K562 (cell line): Measurements from ENCODE around the gene C5orf24. TPM values are rescaled to one million over a fixed set of nuclear protein-coding genes. Genes with fewer than 3 reads are reported as not detected.

Source experiments
- CCNT2 ChIP-seq: IDR thresholded peaks from 2 replicates; pipeline ENCODE4 v1.6.1; 2011; ENCODE audit warnings: borderline replicate concordance, low read depth, mild to moderate bottlenecking, moderate library complexity, mixed read lengths, low read length; ENCODE audit not compliant: insufficient read length; ENCODE audit errors: extremely low read depth
- CREB5 ChIP-seq: fragments of 250-450 bp; sonication (Bioruptor Pico); IDR thresholded peaks from 2 replicates; pipeline ENCODE4 v1.5.0; 2020; ENCODE audit warnings: mild to moderate bottlenecking
- CTCFL ChIP-seq: IDR thresholded peaks from 2 replicates; pipeline ENCODE4 v1.6.1; 2011; ENCODE audit warnings: borderline replicate concordance, low read depth, mild to moderate bottlenecking, moderate library complexity, low read length; ENCODE audit not compliant: insufficient read depth, poor library complexity, severe bottlenecking
- HMGN3 ChIP-seq: IDR thresholded peaks from 2 replicates; pipeline ENCODE4 v1.6.1; 2011; ENCODE audit warnings: borderline replicate concordance, low read depth, mild to moderate bottlenecking, mixed read lengths, low read length; ENCODE audit not compliant: insufficient read length; ENCODE audit errors: extremely low read depth
- LARP7 ChIP-seq: fragments of 450-650 bp; IDR thresholded peaks from 2 replicates; pipeline ENCODE4 v1.6.1; 2016
- LEF1 ChIP-seq: fragments of 450-650 bp; IDR thresholded peaks from 2 replicates; pipeline ENCODE4 v1.6.1; 2016; ENCODE audit warnings: mild to moderate bottlenecking
- MBD1 ChIP-seq: fragments of 250-450 bp; sonication (Bioruptor Pico); IDR thresholded peaks from 2 replicates; pipeline ENCODE4 v1.8.0; 2022; ENCODE audit warnings: inconsistent platforms
- NRF1 ChIP-seq, 2 experiments: fragments of 450-650 bp; IDR thresholded peaks in 1 of 2; conservative IDR thresholded peaks in 1 of 2; 2 replicates each; pipeline ENCODE4 v1.6.1; 2014; ENCODE audit warnings: mild to moderate bottlenecking in 2 of 2
- PHF8 ChIP-seq: fragments of 200-600 bp; sonication (generic); IDR thresholded peaks from 2 replicates; pipeline ENCODE4 v1.6.1; 2012; ENCODE audit warnings: mixed run types, mild to moderate bottlenecking, inconsistent platforms, low read length, moderate library complexity, borderline replicate concordance
- PML ChIP-seq: IDR thresholded peaks from 2 replicates; pipeline ENCODE4 v1.6.1; 2012; ENCODE audit warnings: low read length, inconsistent platforms
- SIN3A ChIP-seq, 2 experiments: fragments of 150-350 bp in 1 of 2; IDR thresholded peaks; 2 replicates each; pipeline ENCODE4 v1.6.1; 2011 to 2016; ENCODE audit warnings: borderline replicate concordance in 2 of 2, low read depth in 2 of 2, low read length in 2 of 2, mild to moderate bottlenecking in 2 of 2, moderate library complexity in 2 of 2; ENCODE audit not compliant: control insufficient read depth in 1 of 2
- SMAD2 ChIP-seq: fragments of 150-350 bp; IDR thresholded peaks from 2 replicates; pipeline ENCODE4 v1.6.1; 2014; ENCODE audit warnings: low read depth, mild to moderate bottlenecking, low read length
- TFAM ChIP-seq: fragments of 250-450 bp; sonication (Bioruptor Pico); conservative IDR thresholded peaks from 2 replicates; pipeline ENCODE4 v1.5.0; 2021; ENCODE audit warnings: mild to moderate bottlenecking, moderate library complexity
- ZBTB43 ChIP-seq: sonication (generic); formaldehyde crosslinking; IDR thresholded peaks from 2 replicates; pipeline ENCODE4 v1.8.0; 2023; ENCODE audit warnings: mild to moderate bottlenecking, missing genetic modification reagents
- ZNF586 ChIP-seq: fragments of 450-650 bp; formaldehyde crosslinking; conservative IDR thresholded peaks from 2 replicates; pipeline ENCODE4 v1.4.0; 2020; ENCODE audit warnings: mild to moderate bottlenecking, moderate library complexity
- ZNF639 ChIP-seq, 2 experiments: fragments of 200-800 bp in 1 of 2; sonication (Bioruptor generic) in 1 of 2; sonication (generic) in 1 of 2; formaldehyde crosslinking in 1 of 2; IDR thresholded peaks in 1 of 2; conservative IDR thresholded peaks in 1 of 2; 2 replicates each; pipeline versions ENCODE4 v1.5.0 to v1.6.1; 2016 to 2020; ENCODE audit warnings: missing compliant biosample characterization in 1 of 2, missing genetic modification characterization in 1 of 2, missing genetic modification reagents in 1 of 2
- ZNF668 ChIP-seq: fragments of 250-450 bp; sonication (Bioruptor Pico); IDR thresholded peaks from 2 replicates; pipeline ENCODE4 v1.8.0; 2022; ENCODE audit warnings: mild to moderate bottlenecking, inconsistent platforms
- ZZZ3 ChIP-seq: fragments of 450-650 bp; IDR thresholded peaks from 2 replicates; pipeline ENCODE4 v1.6.1; 2016; ENCODE audit warnings: antibody characterized with exemption, mild to moderate bottlenecking, moderate library complexity
- polyA plus RNA-seq, 8 experiments: library from polyadenylated mRNA; depleted of rRNA in 4 of 8; stranded (reverse) in 5 of 8; unstranded in 3 of 8; fragments of >200 nt; fragmentation: Nextera tagmentation in 2 of 8; fragmentation: Illumina TruSeq in 1 of 8; extraction: Ambion mirVana in 2 of 8; extraction: Trizol in 1 of 8; gene quantifications; 2 replicates each; pipeline versions ENCODE4 v1.2.1 to v1.2.3, GENCODE V29; 2011 to 2014; ENCODE audit warnings: inconsistent platforms in 1 of 8, missing spikeins in 1 of 8
- total RNA-seq, 7 experiments: library from RNA; depleted of rRNA in 6 of 7; stranded (reverse); fragments of >200 nt in 6 of 7; fragmentation: Illumina TruSeq in 2 of 7; extraction: Trizol in 2 of 7; gene quantifications; 2 replicates each; pipeline versions ENCODE4 v1.2.1 to v1.2.3, GENCODE V29; 2011 to 2021; ENCODE audit warnings: low replicate concordance in 1 of 7

The C5orf24 gene
- total and polyA plus RNA-seq, 9 of the 15 experiments (the other 6 are each of a cell fraction or from before 2014, with no cell fraction given) = 8.9 to 38.6 (median 28.4) TPM

- TF ChIP-seq CTCFL (peak; percentile 77), LARP7 (no peak), HMGN3 (peak; percentile 65), ZZZ3 (no peak), MBD1 (CRISPR knock-in tag) (no peak), LEF1 (no peak), ZBTB43 (CRISPR knock-in tag) (peak; percentile 85), SMAD2 (no peak), PML (peak; percentile 21; the same call in 1 of the 2 replicates), ZNF668 (no peak), PHF8 (peak; percentile 77; the same call in 1 of the 2 replicates), CCNT2 (peak; percentile 71), ZNF586 (no peak), SIN3A (IDR thresholded peaks at IDR 0.05; ENCODE audit: borderline replicate concordance in 2 of 2, control insufficient read depth in 1 of 2, low read depth in 2 of 2, low read length in 2 of 2) (peak in 1 of 2 experiments; percentile 63; a peak in 2 of 4 replicates), TFAM (no peak), NRF1 (conservative IDR thresholded peaks at IDR 0.05 in 1 of 2, IDR thresholded peaks at IDR 0.05 in 1 of 2) (peak in 1 of 2 experiments; percentile 75; a peak in 2 of 4 replicates), CREB5 (CRISPR knock-in tag) (no peak), ZNF639 (CRISPR knock-in tag; conservative IDR thresholded peaks at IDR 0.05 in 1 of 2, IDR thresholded peaks at IDR 0.05 in 1 of 2) (peak in 1 of 2 experiments; percentile 93; a peak in 2 of 4 replicates)
Observed at GRCh38 chr5:134904610-134905245, 59.0 kb downstream of the C5orf24 start, which contains the start of gene PCBD2 (continued).
